Measurements from ENCODE around the gene KCNQ2.
A peak's percentile ranks its signal among the peaks of the same experiment; 100 is the strongest.

The KCNQ2 gene

DNA sequence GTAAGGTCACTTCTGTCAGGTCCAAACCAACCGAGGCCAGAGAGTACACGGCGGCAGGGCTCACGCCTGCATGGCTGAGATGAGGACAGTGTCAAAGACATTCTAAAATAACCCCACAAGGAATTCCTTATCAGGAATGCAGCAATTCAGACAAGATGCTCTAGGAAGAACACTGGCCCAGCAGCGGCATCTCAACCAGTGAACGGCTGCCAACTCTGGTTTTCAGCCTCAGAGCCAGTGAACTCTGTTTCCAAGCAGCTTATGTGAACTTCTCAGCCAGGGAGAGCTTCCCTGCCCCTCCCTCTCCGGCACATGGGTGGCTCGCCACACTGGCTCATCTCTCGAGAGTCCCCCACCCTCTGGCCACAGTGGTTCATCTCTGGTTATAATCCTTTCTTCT lies 36.9 kb downstream of the KCNQ2 start:
- DNase-seq (ENCODE audit: low read depth): no peak
- H3K4me3 ChIP-seq (ENCODE audit: control insufficient read depth, low read depth, low read length): no peak overlapping the region
- TF ChIP-seq, protein P1, sequence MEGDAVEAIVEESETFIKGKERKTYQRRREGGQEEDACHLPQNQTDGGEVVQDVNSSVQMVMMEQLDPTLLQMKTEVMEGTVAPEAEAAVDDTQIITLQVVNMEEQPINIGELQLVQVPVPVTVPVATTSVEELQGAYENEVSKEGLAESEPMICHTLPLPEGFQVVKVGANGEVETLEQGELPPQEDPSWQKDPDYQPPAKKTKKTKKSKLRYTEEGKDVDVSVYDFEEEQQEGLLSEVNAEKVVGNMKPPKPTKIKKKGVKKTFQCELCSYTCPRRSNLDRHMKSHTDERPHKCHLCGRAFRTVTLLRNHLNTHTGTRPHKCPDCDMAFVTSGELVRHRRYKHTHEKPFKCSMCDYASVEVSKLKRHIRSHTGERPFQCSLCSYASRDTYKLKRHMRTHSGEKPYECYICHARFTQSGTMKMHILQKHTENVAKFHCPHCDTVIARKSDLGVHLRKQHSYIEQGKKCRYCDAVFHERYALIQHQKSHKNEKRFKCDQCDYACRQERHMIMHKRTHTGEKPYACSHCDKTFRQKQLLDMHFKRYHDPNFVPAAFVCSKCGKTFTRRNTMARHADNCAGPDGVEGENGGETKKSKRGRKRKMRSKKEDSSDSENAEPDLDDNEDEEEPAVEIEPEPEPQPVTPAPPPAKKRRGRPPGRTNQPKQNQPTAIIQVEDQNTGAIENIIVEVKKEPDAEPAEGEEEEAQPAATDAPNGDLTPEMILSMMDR (conservative IDR thresholded peaks at IDR 0.05; ENCODE audit: control insufficient read depth, insufficient read depth, low read depth, low read length): no peak

DNA sequence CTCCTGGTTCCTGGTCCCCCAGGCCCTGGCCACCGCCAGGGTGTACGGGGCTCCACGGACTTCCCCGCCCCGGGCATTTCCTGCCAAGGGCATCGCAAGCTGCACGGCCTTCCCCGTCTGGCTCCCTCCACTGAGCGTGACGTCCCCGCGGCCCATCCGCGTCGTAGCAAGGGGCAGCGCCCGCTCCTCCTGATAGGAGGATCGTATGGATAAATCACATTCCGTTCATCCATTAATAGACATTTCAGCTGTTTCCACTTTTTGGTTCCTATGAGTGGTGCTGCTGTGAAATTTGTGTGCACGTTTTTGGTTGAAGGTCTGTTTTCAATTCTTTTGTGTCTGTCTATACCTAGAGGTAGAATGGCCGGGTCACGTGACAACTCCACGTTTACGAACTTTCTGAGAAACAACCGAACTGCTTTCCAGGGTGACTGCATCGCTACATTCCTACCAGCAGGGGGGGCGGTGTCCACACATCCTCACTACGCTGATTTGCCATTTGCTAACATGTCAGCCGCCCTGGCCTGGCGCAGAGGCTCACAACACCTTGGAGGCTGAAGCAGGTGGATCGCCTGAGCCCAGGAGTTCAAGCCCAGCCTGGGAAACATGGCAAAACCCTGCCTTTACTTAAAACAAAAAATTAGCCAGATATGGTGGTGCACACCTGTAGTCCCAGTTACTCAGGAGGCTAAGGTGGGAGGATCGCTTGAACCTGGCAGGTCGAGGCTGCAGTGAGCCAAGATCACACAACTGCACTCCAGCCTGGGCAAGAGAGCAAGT lies 37.7 kb downstream of the KCNQ2 start:
- peak; percentile 67 for DNase-seq (ENCODE audit: low read depth)
- TF ChIP-seq, protein P1 (conservative IDR thresholded peaks at IDR 0.05; ENCODE audit: control insufficient read depth, insufficient read depth, low read depth, low read length): peak; percentile 78
- no peak overlapping the region for H3K4me3 ChIP-seq (ENCODE audit: control insufficient read depth, low read depth, low read length)

DNA sequence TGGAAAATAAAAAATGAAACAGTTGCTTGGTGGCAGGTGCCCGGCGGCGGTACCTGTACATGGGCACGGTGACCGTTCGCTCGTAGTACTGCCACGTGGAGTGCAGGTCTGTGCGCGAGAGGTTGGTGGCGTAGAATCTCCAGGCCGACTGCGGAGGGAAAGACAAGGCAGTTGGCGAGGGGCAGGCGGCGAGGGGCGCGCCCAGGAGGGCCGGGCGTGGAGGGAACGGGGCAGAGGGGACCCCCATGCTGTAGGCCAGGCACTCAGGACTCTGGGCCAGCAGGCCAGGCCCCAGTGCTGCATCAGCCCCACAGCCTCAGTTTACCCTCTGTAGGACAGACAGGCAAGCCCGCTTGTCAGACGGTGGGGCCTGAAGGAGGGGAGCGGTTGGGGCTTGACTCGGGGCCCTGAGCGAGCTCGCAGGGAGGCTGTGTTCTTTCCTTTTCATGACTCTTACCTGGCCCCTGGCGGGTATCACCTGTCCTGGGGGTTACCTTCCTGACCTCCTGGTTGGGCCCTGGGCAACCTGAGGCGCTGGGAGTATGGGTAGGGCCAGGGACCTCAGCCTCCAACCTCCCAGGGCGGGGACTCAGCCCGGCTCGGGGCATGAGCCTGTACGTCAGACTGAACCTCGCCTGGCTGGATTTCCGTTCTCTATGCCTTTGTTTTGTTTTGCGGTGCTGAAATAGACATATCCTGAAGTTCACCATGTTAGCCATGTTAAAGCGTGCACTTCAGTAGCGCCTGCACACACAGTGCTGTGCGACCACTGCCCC lies 38.5 kb downstream of the KCNQ2 start:
- H3K4me3 ChIP-seq (ENCODE audit: control insufficient read depth, low read depth, low read length): no peak overlapping the region
- no peak for DNase-seq (ENCODE audit: low read depth)
- TF ChIP-seq, protein P1 (conservative IDR thresholded peaks at IDR 0.05; ENCODE audit: control insufficient read depth, insufficient read depth, low read depth, low read length): no peak

DNA sequence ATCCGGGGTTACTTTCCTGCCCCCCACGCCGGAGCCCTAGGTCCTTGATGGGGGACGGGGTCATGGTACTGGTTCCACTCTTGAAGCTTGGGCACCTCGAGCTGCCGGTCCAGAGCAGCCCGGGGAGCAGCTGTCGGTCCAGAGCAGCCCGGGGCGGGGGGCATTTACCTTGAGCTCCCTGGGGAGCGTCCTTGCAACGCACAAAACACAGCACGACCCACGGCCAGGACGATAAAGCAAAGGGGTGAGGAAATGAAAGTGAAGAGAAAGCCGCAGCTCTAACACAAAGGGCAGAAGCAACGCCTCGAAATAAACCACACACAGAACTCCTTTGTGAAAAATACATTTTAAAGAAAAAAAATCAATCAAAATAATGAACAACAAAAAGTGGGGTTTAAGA lies 39.1 kb downstream of the KCNQ2 start:
- TF ChIP-seq, protein P1 (conservative IDR thresholded peaks at IDR 0.05; ENCODE audit: control insufficient read depth, insufficient read depth, low read depth, low read length): no peak
- H3K4me3 ChIP-seq (ENCODE audit: control insufficient read depth, low read depth, low read length): no peak overlapping the region
- no peak for DNase-seq (ENCODE audit: low read depth)

DNA sequence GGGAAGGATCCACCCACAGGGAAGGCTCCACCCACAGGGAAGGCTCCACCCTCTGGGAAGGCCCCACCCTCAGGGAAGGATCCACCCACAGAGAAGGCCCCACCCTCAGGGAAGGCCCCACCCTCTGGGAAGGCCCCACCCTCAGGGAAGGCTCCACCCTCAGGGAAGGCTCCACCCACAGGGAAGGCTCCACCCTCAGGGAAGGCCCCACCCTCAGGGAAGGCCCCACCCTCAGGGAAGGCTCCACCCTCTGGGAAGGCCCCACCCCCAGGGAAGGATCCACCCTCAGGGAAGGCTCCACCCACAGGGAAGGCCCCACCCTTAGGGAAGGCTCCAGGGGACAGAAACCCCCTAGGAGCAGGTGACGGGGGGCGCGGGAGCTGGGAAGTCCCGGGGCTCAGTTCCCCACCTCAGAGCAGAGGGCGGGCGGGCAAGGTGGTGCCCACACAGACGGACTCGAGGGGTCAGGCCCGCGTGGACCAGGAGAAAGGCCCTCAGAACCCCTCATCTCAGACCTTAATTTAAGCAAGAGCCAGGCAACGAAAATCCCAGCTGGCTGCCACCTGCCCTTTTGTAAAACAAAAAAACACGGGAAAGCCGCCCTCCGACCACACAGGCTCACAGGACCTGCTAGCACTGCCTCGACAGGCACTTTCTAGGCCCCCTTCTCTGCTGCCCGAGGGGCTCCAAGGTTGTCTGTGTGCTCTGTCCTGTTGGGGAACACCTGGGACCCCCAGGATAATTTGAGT lies 39.7 kb downstream of the KCNQ2 start:
- H3K4me3 ChIP-seq (ENCODE audit: control insufficient read depth, low read depth, low read length): no peak overlapping the region
- DNase-seq (ENCODE audit: low read depth): no peak
- TF ChIP-seq, protein P1 (conservative IDR thresholded peaks at IDR 0.05; ENCODE audit: control insufficient read depth, insufficient read depth, low read depth, low read length): no peak

DNA sequence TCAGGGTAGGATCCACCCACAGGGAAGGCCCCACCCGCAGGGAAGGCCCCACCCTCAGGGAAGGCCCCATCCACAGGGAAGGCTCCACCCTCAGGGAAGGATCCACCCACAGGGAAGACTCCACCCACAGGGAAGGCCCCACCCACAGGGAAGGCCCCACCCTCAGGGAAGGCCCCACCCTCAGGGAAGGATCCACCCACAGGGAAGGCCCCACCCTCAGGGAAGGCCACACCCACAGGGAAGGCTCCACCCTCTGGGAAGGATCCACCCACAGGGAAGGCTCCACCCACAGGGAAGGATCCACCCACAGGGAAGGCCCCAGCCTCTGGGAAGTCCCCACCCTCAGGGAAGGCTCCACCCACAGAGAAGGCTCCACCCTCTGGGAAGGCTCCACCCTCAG lies 40.5 kb downstream of the KCNQ2 start:
- TF ChIP-seq, protein P1 (conservative IDR thresholded peaks at IDR 0.05; ENCODE audit: control insufficient read depth, insufficient read depth, low read depth, low read length): no peak

More for the DNA sequence above, 40.5 kb downstream of the KCNQ2 start:
- no peak overlapping the region for H3K4me3 ChIP-seq (ENCODE audit: control insufficient read depth, low read depth, low read length)
- no peak for DNase-seq (ENCODE audit: low read depth)

Data from fibroblast of mammary gland (primary cell).